Left ventricle myocardium inferior (tissue), 1 donor: Measurements from ENCODE around the gene DYNC1H1. TPM values are rescaled to one million over a fixed set of nuclear protein-coding genes. Genes with fewer than 3 reads are reported as not detected.

ENCODE experiments used
- DNase-seq: peaks from one replicate; pipeline ENCODE4 v3.0.0-alpha.2; 2020
- H3K27ac ChIP-seq: fragments of 200-600 bp; replicated peaks from 2 replicates; pipeline ENCODE4 v1.8.0; 2021
- H3K27me3 ChIP-seq: fragments of 200-600 bp; 2 replicates; pipeline ENCODE4 v1.8.0; 2021; ENCODE audit warnings: low read depth
- H3K36me3 ChIP-seq: fragments of 200-600 bp; 2 replicates; pipeline ENCODE4 v1.8.0; 2021
- H3K4me1 ChIP-seq: fragments of 200-600 bp; 2 replicates; pipeline ENCODE4 v1.8.0; 2021
- H3K4me3 ChIP-seq: fragments of 200-600 bp; 2 replicates; pipeline ENCODE4 v1.8.0; 2021; ENCODE audit warnings: mild to moderate bottlenecking, moderate library complexity
- H3K9me3 ChIP-seq: fragments of 200-600 bp; replicated peaks from 2 replicates; pipeline ENCODE4 v1.8.0; 2021
- CTCF ChIP-seq: fragments of 200-600 bp; IDR thresholded peaks from 2 replicates; pipeline ENCODE4 v1.8.0; 2021; ENCODE audit warnings: antibody characterized with exemption, mild to moderate bottlenecking, borderline replicate concordance
- intact Hi-C: fragments of 100-400 bp; cut with micrococcal nuclease; formaldehyde crosslinking; loops from one replicate; pipeline ENCODE4 v1.11.0; 2022
- total RNA-seq: library from RNA; stranded (reverse); fragmentation: NEBNext Ultra II Directional; extraction: Animal tissue kit (Norgen Biotek cat#: 25700); gene quantifications from one replicate; pipeline ENCODE4 v1.2.1, GENCODE V29; 2021
- donor health status: DM: no; HTN: yes; CAD: no; lungs with severe emphysema.

The DYNC1H1 gene
- total RNA-seq, 1 donor from 2014 or later = 402 TPM

- no peak for DNase-seq
- Histone ChIP-seq H3K4me1 (peaks cover 3% of the 10 kb centered on the region), H3K27ac (no peak overlapping the region)
Observed at GRCh38 chr14:102055181-102055901, 91.0 kb downstream of the DYNC1H1 start.

GRCh38 chr14:102056694-102057442, 92.5 kb downstream of the DYNC1H1 start:
- Histone ChIP-seq H3K4me1 (peaks cover 7% of the 10 kb centered on the region), H3K4me3 (no peak overlapping the region), H3K27me3 (no peaks in the 10 kb centered on the region), H3K36me3 (peaks cover 22% of the 10 kb centered on the region), H3K9me3 (no peaks in the 10 kb centered on the region), H3K27ac (no peak overlapping the region)
- no peak for DNase-seq
- TF ChIP-seq CTCF = no peak
- intact Hi-C loops = no loop called here

More at GRCh38 chr14:102055181-102055901, 91.0 kb downstream of the DYNC1H1 start:
- Histone ChIP-seq H3K4me3 (no peak overlapping the region), H3K9me3 (no peaks in the 10 kb centered on the region), H3K27me3 (no peaks in the 10 kb centered on the region), H3K36me3 (peaks cover 37% of the 10 kb centered on the region)
- intact Hi-C loops = no loop called here
- TF ChIP-seq CTCF = no peak

- Histone ChIP-seq H3K4me3 (no peak overlapping the region), H3K27ac (no peak overlapping the region), H3K9me3 (no peaks in the 10 kb centered on the region), H3K27me3 (no peaks in the 10 kb centered on the region), H3K36me3 (peaks cover 14% of the 10 kb centered on the region), H3K4me1 (peaks cover 10% of the 10 kb centered on the region)
- no peak for TF ChIP-seq CTCF
- no peak for DNase-seq
- intact Hi-C loops = no loop called here
Observed at GRCh38 chr14:102057480-102058114, 93.2 kb downstream of the DYNC1H1 start.

GRCh38 chr14:102058146-102058545, 93.8 kb downstream of the DYNC1H1 start:
- no peak for DNase-seq
- H3K27ac ChIP-seq = no peak overlapping the region
- no peaks in the 10 kb centered on the region for H3K27me3 ChIP-seq
- H3K9me3 ChIP-seq = no peaks in the 10 kb centered on the region
- H3K4me1 ChIP-seq = peaks cover 15% of the 10 kb centered on the region
- no peak overlapping the region for H3K4me3 ChIP-seq
- intact Hi-C loops = no loop called here
- no peak for TF ChIP-seq CTCF
- peaks cover 9% of the 10 kb centered on the region for H3K36me3 ChIP-seq

- no peak overlapping the region for H3K4me3 ChIP-seq
- TF ChIP-seq CTCF = no peak
- peaks cover 19% of the 10 kb centered on the region for H3K4me1 ChIP-seq
- no peak overlapping the region for H3K27ac ChIP-seq
- peaks cover 3% of the 10 kb centered on the region for H3K36me3 ChIP-seq
- no peak for DNase-seq
- intact Hi-C loops = no loop called here
- H3K9me3 ChIP-seq = no peaks in the 10 kb centered on the region
- no peaks in the 10 kb centered on the region for H3K27me3 ChIP-seq
Observed at GRCh38 chr14:102058961-102059360, 94.6 kb downstream of the DYNC1H1 start.
